Activated gamma-delta T cell treated with anti-CD3 and anti-CD28 coated beads, Interleukin-2, amount 50 U/mL, for 16 hours (primary cell): Measurements from ENCODE around the gene LYRM4.

Source experiments
- DNase-seq: peaks from one replicate; pipeline ENCODE4 v3.0.0-alpha.2; 2020; ENCODE audit warnings: low read depth

The LYRM4 gene

GRCh38 chr6:5243069-5243468 is 17.7 kb downstream of the LYRM4 start:
- no peak for DNase-seq

GRCh38 chr6:5241252-5241651 is 19.5 kb downstream of the LYRM4 start:
- DNase-seq: no peak

- no peak for DNase-seq
Measured at GRCh38 chr6:5238336-5238735, 22.4 kb downstream of the LYRM4 start.

GRCh38 chr6:5237805-5238204 is 22.9 kb downstream of the LYRM4 start:
- no peak for DNase-seq

- no peak for DNase-seq
Measured at GRCh38 chr6:5235830-5236229, 24.9 kb downstream of the LYRM4 start.

- DNase-seq: no peak
Measured at GRCh38 chr6:5234874-5235273, 25.9 kb downstream of the LYRM4 start.

- no peak for DNase-seq
Measured at GRCh38 chr6:5231289-5231688, 29.5 kb downstream of the LYRM4 start.

GRCh38 chr6:5230081-5230480 is 30.7 kb downstream of the LYRM4 start:
- DNase-seq: no peak

GRCh38 chr6:5229356-5229755 is 31.4 kb downstream of the LYRM4 start:
- DNase-seq: no peak

- DNase-seq: no peak
Measured at GRCh38 chr6:5223309-5223708, 37.4 kb downstream of the LYRM4 start.

- no peak for DNase-seq
Measured at GRCh38 chr6:5220443-5220842, 40.3 kb downstream of the LYRM4 start.

GRCh38 chr6:5219011-5219691 is 41.6 kb downstream of the LYRM4 start:
- no peak for DNase-seq

GRCh38 chr6:5217356-5217755 is 43.4 kb downstream of the LYRM4 start:
- DNase-seq: no peak

GRCh38 chr6:5215799-5216198 is 45.0 kb downstream of the LYRM4 start:
- DNase-seq: no peak

GRCh38 chr6:5215159-5215558 is 45.6 kb downstream of the LYRM4 start:
- no peak for DNase-seq

GRCh38 chr6:5214570-5215052 is 46.1 kb downstream of the LYRM4 start:
- no peak for DNase-seq

GRCh38 chr6:5213836-5214235 is 46.9 kb downstream of the LYRM4 start:
- DNase-seq: no peak

- DNase-seq: no peak
Measured at GRCh38 chr6:5211492-5211891, 49.3 kb downstream of the LYRM4 start.

- DNase-seq: no peak
Measured at GRCh38 chr6:5208471-5208971, 52.2 kb downstream of the LYRM4 start.

- no peak for DNase-seq
Measured at GRCh38 chr6:5208057-5208456, 52.7 kb downstream of the LYRM4 start.

- DNase-seq: no peak
Measured at GRCh38 chr6:5206920-5207561, 53.7 kb downstream of the LYRM4 start.

- DNase-seq: no peak
Measured at GRCh38 chr6:5205877-5206850, 54.6 kb downstream of the LYRM4 start.
